OCI-M2 (cell line): ENCODE results near the gene ZBTB20.
"Not testable (repeated sequence)": the region's sequence is repeated elsewhere in the genome, so short reads cannot be mapped to it uniquely, and the experiment has no call there.

Experiments
- DNase-seq: peaks from one replicate; lab custom pipeline; 2025; ENCODE audit not compliant: unreplicated experiment; lab: John Stamatoyannopoulos, UW

ZBTB20 gene

DNA sequence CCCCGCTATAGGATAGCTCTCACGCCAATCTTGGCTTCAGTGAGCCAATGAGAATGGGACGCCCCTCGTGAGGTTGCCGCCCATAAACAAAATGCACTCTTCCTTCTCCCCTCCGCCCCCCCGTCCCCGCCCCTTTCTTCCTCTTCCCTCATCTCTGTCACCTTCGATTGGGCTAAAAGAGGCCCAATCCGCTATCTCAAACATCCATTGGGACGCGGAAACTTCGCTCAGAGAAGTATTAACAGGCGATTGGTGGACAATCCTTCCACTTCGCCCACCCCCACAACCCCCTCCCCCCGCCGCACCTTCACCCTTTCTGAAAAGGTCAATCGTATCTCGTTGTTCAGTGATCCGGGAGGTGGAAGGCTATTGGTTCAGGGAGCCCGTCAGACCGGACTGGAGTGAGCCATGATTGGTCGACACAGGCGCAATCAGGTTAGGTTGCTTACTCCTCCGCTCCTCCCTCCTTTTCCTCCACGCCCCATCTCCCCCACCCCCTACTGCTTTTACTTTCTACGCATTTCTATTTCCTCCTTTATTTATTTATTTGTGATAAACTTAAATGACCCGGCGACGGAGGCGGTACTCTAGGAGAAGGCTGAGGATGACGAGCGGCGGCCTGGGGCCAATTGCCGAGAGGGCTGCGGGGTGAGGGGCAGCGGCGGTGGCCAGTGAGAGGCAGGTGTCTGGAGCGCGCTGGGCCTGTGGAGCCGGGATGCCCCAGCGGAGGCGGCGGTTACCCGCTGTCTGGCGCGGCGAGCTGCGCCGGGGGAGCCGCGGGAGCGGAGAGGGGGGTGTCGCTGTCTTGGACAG is 447 bp upstream of the ZBTB20 start:
- peak; percentile 88 for DNase-seq

DNA sequence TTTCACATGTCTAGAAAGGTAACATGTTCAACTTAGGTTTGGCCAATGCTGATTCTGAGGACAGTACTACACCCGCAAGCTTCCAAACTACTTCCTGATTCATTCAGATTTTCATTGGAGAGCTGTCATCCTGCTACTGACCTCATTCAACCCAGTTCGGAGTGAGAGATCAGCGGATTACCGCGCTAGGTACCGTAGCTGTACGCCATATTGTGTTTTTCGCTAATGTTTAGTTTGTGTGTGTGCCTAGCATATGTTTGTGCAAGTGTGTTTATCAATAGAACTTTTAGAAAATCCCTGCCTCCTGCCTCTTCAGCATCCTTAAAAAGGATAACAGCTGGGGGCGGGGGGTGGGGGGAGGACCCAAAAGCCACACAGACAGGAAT is 1.1 kb downstream of the ZBTB20 start:
- no peak for DNase-seq

DNA sequence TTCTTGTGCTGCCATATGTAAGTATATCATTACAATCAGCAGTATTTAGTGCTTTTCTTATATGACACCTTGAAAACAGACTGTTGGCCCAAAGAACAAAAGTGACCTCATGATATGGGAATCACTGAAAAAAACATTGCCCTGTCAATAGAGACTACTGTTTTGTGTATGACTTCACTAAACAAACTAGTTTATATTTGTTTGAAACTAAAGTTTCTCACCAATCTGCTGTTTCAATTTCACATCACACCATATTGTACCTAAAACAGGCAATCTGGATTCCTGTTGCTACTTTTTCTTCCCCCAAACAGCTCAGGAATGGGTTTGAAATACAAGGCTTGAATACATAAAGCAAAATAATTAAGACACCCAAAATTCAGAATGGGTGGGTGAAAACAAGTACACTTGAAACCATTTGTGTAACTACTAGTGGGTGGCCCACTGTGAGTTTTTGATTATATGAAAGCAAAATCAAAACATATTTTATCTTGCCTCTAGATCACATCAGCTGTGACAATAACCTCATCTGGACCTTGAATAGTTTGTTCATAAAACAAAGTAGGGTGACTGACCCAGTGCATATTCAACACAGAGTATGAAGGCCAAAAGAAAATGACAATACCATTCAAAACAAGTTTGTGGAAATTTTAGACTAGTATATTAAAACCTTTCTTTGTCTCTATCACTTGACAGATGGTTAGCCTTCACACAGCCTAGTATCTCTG is 5.9 kb downstream of the ZBTB20 start:
- DNase-seq = no peak

DNA sequence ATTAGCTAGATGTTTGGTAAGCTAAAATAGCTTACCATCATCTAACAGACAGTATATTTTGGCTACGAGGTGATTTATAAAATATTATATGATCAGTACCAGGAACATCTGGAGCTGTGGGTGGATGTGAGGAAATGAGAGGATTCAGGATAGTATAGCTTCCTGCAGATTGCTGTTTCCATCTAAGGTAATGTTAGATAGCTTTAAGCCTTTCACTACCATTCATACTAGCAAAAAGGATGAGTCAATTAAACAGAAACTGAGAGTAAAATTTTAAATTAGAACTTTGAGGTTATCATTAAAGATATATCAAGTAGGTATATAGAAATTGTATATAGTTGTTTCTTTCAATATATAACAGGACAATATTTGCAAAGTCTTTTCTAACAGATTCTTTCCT is 8.0 kb downstream of the ZBTB20 start:
- no peak for DNase-seq

DNA sequence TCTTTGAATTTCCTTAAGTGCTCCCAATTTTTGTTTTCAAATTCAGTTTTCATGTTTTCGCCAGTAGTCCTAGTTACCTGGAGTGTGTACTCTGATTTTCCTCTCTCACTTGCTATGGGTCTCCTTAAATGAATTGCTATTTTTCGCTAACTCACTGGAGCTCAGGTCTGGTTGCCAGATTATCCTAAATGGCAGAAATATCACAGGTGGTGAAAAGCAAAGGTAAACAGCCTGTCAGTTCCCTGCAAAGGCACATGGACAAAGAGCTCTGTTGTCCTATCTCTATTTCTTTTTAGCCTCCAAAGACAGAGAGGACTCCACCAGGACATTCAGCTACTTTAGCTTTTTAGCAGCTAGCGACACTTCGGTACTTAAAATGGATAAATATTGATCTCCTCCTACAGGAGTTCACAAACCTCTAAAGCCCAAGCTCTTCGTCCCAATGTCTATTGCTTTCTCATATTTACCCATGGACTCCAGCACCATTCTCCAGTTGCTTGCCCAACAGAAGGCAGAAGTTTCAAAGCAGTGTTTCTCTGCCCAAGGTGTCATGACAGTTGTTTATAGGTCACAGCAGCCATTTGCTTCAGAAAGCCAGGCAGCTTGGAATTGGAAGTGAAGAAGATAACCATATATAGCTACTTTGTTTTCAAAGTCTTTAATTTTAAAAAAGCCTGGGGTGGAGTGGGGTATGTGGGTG is 12.3 kb downstream of the ZBTB20 start:
- DNase-seq = no peak

DNA sequence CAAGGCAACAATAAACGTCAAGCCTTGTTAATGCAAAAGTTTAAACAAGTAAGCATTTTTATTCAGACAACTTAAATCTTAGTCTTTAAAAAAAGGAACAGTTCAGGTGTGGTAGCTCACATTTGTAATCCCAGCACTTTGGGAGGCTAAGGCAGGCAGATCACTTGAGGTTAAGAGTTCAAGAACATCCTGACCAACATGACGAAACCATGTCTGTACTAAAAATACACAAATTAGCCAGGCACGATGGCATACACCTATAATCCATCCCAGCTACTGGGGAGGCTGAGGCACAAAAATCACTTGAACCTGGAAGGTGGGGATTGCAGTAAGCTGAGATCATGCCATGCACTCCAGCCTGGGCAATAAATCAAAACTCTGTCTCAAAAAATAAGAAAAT is 19.9 kb downstream of the ZBTB20 start:
- no peak for DNase-seq

DNA sequence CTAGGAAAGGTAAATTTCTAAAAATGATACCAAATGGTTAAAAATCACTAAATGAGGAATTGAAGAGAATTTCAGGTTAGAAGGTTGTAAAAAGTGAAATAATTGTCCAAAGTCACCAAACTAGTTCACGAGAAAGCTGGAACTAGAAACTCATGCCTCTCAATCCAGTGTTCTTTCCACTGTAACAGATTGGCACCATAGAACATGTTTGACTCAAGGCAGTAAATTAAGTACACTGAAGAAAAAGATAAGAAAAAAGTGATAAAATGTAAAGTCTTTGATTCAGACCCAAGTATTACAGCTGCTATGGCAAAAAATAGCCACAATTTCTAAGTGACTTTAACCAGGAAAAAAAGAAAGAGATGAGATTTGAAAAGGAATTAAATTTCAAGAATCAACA is 26.5 kb downstream of the ZBTB20 start:
- DNase-seq = no peak

DNA sequence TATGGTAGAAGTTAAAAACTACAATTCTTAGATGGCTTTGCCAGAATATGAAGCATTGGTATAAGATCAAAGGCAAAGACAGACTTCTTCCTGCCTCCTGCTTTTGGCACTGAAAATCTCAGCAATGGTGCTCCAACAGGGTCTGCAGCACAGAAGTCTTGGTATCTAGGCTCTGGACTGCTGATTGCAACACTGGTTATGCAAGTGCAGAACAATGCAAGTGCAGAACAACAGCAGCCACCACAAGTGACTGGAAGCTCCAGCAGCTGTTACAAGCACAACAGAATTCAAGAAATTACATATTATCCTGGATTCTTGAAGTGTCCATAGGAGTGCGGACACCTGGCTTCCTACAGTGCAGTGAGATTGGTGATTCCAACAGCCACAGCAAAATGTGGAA is 33.7 kb downstream of the ZBTB20 start:
- no peak for DNase-seq

DNA sequence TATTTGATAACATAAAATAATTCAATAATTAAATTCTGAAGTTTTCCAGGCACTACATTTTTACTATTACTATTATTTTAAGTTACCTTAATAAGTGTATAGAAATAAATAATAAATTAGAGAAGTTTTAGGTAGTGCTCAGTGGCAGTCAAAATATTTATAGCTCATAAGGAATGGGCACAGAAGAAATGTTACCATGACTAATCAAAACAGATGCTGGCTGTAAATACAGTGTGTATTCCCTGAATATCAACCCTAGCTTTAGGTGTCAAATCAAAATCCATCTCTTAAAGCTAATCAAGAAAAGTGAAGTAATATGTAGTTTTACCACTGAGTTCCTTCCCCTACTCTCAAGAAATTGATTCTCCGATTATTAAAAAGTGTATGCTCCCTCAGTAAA is 35.5 kb downstream of the ZBTB20 start:
- no peak for DNase-seq

DNA sequence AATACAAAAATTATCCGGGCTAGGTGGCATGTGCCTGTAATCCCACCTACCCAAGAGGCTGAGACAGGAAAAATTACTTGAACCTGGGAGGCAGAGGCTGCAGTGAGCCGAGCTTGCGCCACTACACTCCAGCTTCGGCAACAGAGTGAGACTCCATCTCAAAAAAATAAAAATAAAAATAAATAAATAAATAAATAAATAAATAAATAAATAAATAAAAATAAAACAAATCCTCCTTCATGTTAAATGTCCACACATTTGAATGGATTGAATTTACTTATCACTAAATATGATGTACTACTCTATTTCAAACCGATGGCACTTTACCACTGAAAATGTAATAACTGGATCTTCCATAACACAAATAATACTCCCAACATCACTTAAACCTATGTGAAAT is 36.3 kb downstream of the ZBTB20 start:
- DNase-seq = no peak

DNA sequence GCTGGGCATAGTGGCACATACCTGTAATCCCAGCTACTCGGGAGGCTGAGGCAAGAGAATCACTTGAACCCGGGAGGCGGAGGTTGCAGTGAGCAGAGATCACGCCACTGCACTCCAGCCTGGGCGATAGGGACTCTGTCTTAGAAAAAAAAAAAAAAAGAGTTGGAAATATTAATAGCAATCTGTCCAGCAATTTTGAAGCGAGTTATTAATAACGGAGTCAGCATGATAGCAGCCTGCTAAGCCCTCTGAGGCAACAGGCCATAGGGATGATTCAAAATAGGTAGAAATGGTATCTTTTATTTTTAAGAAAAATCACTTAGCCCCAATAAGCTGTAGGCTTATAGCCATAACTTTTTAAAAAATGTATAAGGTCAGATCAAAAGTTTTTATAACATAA is 37.0 kb downstream of the ZBTB20 start:
- not testable (repeated sequence) for DNase-seq

DNA sequence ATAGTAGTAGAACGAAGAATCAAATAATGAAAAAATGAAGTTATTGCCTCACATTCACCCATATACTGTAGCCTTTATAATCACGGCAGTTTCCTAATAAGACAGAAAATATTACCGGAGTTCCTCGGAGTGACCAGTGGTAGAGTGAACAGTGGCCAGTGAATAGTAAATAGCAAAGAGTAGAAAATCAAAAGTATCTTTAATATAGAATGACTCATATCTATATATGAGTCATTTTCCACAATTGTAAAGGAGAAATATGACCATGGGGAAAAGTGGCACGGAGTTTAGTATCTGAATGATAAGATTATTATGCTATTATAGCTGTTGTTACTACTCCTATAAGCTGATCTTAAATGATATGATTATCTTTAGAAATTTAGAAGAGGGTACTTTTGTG is 38.5 kb downstream of the ZBTB20 start:
- DNase-seq = no peak

DNA sequence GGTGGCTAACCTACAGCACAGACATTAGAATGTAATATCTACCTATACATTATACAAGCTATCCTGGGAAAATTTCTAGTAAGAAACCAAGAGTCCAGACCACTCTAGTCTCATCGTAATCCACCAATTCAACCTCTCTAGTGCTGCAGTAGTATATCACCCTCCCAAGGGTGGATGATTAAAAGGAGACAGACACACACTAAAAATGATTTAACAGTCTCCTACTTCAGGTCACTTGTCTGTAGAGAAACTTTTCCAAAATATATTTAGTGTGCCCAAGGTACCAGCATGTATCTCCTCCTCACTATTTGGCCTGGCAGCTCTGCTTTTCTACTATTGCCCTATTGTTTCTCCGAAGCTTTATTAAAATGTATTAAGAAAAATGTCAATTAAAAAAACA is 45.0 kb downstream of the ZBTB20 start:
- DNase-seq = no peak

DNA sequence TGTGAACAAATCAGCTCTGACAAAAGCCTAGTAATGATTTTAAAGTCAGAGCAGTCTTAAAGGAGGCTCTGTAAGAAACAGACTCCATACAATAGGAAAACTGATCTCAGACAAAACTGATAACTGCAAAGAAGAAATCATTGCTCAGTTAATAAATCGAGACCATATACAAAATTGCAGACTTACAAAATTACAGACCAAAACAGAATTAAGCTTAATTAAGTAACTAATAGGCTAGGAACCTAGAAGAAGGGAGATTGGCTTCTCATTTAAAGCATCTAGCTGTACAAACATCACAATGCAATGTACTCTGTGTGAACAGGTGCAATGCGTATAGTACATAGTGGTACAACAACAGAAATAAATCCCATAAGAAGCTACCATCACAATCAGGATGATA is 46.3 kb downstream of the ZBTB20 start:
- DNase-seq = no peak

DNA sequence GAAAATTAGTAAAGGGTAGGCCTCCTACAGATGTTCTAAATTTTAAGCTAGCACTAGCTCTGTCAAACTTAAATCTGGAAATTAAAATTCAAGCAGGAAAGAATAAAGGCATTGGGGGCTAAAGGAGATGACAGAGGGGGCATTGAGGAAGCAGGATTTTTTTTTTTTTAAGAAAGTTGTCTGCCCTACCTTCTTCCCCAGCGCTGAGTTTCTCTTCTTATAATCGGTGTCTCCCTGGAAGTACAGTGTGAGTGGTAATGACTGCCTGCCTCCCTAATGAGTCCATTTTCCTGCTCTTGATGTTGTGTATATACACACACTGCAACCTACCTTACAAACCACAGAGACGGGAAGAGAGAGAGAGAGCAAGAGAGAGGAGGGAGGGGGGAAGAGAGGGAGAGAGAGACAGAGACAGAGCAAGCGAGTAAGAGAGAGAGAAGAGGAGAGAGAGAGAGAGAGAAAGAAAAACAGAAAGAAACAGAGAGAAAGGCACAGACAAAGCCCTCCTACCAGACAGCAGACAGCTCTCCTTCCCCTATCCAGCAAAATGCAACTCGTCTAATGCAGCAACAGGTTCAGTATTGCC is 47.0 kb downstream of the ZBTB20 start:
- DNase-seq = no peak

DNA sequence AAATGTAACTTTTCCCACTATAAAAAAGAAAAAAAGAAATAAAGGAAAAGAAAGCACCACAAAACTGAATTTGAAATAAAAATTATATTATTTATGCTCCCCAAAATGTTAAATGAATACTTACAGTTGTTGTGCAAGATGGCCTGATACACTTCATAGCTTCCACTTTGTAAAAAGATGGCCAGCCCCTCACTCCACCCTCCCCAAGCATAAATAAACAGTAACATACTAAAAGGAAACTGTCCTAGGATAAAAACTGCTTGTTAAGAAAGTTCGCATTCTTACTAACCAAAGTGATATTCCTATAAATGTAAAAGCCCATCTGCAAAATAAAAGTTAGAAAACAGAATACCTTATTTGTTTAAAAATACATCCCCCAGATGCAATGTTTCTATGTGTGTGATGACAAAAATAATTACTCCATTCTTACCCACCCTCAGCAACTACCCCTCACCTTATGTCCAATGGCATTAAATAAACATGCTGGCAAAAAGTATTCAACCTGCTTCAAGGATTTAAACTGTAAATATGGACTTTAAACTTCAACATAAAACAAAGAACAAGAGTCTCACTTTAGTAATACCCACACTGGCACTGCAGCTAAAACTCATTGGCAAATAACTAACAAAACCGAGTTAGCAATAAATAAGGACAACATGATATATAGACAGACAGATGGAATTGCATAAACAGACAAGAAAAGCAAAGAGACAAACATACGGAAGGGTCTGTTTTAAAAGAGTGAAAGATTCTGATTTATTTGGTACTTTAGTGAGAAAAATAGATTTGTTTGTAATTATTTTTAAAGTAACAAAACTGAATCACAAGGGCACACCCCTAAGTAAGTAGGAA is 47.7 kb downstream of the ZBTB20 start:
- DNase-seq = no peak

DNA sequence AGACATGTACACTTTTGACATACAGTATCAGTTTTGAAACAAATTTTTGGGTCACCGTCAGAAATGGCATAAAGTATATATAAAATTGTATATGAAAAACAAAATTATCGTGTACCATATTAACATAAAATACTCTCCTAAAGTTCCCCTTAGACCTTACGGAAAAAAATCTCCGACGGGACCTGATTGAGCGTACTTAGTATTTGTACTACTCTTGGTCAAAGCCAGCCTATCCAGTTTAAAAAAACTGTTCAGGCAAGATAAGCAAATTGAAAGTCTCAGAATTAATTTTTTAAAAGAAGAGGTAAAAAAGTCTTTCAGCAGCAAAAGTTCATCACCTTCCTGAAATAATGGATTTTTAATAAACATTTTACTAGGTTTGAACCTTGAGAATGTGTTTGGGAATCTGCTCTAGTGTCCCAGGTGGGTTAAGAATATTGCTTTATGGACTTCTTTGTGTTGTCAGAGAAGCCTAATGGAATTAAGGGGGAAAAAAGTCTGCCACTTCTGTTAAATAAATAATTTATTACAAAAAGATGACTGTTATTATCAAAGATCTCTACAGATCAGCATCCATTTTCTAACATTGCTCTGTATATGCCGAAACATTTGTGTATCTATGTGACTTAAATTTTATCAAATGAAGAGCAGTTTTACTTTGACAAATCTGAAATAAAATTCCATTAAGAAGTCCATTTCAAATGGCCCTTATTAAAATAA is 48.6 kb downstream of the ZBTB20 start:
- DNase-seq = no peak

DNA sequence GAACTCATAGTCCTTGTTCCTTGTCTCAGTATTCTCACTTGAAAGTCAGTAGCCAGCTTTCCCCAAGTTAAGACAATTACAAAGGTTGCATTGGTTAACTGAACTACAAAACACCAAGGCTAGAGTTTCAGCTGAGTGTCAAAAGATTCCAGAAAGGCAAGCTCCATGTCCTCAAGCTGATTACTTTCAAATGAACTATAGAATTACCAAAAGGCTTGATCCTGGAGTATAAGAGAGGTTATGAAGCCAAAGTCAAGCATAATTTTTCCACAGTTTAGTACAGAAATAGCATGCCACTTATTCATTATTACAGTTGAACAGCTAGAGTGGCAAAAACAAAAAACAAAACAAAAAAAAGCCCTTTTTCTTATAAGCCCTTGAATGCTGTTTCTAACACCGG is 51.9 kb downstream of the ZBTB20 start:
- no peak for DNase-seq

DNA sequence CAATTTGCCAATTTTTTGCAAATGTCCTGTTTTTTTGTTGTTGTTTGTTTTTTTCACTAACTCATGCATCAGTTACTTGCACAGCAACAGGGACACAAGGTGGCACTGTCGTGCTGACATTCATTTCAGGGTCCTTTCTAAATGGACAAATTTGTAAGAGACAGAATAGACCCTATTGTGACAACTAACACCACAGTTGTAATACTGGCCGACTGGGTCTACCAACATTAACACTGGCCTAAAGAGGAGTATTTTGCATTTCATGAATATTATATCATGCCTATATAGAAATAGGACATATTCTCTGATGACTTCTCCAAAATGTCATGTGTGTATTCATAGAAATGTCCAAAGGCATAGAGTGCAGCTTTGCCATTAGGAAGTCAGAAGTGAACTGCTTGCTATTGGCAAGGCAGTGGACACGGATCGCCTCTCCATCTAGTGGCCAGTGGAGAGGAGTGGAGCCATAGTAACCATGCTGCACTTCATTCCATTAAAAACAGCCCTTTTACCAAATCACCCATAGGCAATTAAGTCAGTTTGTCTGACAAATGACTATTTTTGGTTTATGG is 54.8 kb downstream of the ZBTB20 start:
- DNase-seq = peak; percentile 34

DNA sequence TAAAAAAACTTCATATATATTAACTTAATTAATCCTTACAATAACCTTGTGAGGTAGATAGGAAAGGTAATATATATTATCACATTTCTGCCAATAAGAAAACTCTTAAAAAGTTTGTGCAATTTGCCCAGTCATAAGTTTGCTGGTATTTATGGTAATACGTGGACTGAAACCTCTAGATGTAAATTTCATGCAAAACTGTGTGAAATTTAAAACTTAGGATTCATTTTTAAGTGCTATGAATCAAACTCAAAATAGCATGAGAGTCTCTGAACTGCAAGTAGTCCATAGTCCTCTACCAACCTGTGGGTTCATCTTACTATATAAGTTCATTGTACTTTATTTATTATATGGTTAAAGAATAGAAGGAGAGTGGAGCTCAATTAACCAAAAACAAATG is 56.4 kb downstream of the ZBTB20 start:
- no peak for DNase-seq
